ENCODE data around the gene NVL.

- TF ChIP-seq EZH2 (IDR thresholded peaks at IDR 0.05; ENCODE audit: borderline replicate concordance, low read depth, low read length, severe bottlenecking) (no peak), CTCF (IDR thresholded peaks at IDR 0.05; ENCODE audit: borderline replicate concordance, extremely low read depth, low read length, poor library complexity, severe bottlenecking) (no peak)
Measured at GRCh38 chr1:224245188-224245587, 84.8 kb downstream of the NVL start.

Measured in DND-41 (cell line).